HG02610 (cell line): Measurements from ENCODE around the gene ARHGEF3.
A peak's percentile ranks its signal among the peaks of the same experiment; 100 is the strongest.
"Not testable (repeated sequence)": the region's sequence is repeated elsewhere in the genome, so short reads cannot be mapped to it uniquely, and the experiment has no call there.

Source experiments
- ATAC-seq: cut with Tn5 transposase; IDR thresholded peaks from one replicate; pipeline ENCODE4 v1.9.1; 2021; ENCODE audit warnings: mild to moderate bottlenecking, moderate library complexity; ENCODE audit not compliant: unreplicated experiment

ARHGEF3 gene

GRCh38 chr3:56773986-56774385 is 27.8 kb downstream of the ARHGEF3 start:
- no peak for ATAC-seq

DNA sequence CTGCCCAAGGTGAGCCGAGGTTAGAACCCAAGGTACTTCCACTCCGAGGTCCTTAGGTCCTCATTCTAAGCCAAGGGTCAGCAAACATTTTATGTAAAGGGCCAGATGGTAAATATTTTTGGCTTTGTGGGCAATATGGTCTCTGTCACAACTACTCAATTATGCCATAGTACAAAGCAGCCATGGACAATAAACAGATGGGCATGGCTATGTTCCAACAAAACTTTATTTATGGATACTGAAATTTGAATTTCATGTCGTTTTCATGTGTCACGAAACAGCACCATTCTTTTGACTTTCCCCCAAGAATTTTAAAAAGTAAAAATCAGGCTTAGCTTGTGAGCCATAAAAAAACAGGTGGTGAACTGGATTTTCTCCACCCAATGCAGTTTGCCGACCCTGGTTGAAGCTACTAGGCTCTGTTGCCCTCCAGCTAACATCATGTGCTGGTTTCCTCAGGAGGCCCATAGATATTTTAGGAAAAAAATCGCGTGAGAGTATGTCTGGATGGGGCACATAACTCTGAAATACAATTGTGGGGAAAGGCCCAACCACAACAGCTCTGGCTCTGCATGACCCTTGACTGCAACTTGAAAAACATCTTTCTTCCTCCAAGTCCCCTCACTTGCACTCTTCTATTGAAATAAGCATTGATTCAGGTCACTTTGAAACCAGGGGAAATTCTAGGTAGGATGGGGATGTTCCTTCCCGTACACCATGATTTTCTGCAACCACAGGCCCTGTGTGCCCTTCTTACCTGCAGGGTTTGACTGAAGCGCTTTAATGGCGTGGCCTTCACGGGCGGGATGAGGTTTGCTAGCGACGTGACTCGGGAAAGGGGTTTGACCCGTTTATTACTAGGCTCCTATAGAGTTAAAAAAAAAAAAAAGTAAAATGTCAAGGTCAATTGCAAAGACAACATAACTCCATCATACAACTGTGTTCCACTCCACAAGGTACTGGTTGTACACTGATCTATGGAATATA is 28.5 kb downstream of the ARHGEF3 start:
- no peak for ATAC-seq

DNA sequence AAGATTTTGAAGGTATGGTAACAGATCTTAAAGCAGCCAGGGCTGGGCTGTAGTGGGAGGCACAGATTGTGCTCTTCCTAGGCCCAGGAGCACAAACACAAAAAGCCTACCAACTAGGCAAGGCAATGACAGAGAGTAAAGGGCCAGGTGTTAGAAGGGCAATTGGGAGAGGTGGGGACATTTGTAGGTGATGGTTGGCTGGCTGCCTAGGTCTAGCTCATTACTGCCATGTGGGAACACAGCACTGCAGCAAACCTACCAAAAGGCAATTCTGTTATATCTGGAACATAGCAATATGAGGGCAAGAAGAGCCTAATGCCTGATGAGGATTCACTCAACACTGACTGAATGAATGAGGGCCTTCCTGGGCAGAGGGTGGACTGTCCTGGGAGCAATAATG is 30.4 kb downstream of the ARHGEF3 start:
- ATAC-seq, result no peak

DNA sequence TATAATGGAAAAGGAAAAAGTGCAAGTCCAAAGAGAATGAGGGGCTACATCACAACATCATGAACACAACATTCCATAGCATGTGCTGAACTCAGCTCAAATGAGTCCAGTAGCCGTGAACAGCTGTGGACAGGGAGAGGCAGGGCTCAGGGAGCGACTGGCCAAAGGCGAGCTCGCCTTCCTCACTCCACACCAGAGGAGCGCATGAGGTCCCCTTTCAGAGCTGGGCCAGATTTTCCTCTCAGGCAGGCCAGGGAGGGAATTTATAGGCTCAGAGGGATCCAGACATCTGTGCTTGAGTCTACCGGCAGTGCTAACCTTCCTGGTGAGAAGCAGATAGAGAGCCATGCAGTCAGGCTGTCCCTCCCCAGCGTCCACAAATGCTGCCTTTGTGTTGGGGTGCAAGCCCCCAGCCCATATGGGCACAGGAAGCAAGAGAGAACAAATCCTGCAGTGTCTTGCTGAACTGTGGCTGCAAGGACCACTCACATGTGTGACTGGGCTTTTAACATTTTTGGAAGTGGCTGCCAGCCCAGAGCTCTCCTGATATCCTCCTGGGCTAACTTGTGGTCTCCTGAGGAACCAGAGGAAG is 32.5 kb downstream of the ARHGEF3 start:
- no peak for ATAC-seq

DNA sequence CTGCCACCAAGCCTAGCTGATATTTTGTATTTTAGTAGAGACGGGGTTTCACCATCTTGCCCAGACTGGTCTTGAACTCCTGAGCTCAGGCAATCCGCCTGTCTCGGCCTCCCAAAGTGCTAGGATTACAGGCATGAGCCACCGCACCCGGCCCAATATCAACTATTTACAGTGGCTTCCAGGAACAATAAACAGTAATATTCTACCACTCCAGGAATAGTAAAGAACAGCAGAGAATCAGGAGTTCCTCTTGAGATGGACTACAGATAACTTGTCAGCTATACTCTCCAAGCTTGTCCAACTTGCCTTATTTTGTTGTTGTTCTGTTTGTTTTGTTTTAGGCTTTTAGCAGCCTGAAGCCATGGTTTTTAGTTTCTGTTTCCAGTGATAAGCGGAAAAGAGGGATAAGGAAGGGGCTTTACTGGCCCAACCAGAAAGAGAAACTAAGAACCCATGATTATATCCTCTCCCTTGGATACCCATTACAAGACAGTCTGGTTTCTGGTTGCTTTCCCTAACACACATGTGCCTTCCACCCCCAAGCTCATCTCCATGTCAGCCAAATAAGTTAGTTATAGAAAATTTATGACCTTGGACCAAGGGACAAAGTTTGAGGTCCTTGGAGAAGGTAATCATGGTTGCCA is 36.7 kb downstream of the ARHGEF3 start:
- ATAC-seq, result no peak

GRCh38 chr3:56764184-56764583 is 37.6 kb downstream of the ARHGEF3 start:
- ATAC-seq, result no peak

GRCh38 chr3:56763233-56763632 is 38.5 kb downstream of the ARHGEF3 start:
- ATAC-seq, result no peak

DNA sequence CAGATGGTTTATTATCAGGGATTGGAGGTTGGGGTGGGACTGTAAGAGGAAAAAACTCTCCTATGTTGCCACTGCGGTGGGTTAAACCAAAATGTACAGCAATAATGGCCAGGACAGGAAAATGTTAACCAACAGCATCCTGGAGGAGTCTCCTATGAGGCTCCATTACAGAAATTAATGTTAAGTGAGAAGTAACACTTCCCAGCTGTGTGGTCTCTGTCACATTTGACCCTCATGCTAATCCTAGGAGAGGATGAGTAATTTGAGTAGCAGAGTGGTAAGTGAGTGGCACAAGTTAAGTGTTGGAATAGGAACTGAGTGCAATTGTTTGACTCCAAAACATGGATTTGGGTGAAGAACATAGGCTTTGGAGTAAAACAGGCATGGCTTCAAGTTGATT is 39.0 kb downstream of the ARHGEF3 start:
- ATAC-seq, result no peak

DNA sequence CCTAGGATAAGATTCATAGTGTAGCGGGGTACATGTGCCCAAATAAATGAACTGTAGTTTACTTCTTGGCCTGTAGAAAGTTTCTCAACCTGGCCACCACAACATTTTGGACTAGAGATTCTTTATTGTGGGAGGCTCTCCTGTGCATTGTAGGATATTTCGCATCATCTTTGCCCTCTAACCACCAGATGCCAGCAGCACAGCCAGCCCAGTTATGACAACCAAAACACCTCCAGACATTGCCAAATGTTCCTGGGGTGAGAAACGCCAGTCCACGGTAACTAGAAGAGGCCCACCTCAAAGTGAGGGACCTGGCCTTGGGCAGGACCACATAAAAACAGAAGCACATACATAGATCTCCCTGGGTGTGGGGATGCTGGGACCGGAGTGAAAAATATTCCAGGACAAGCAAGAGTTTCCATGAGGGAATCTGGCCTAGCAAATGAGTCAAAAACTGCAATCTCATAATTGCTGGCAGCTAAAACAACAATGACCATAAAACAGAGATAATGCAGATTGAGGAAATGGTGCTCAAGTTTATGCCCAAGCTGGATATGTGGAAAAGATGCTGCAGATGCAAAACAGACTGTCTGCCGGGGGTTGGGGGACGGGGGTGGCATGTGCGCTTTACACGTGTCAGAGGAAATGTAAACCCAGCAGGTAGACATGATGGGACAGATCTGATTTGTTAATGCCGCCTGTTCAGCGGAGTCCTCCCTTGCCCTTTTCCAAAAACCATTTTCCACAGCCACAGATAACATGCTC is 39.7 kb downstream of the ARHGEF3 start:
- ATAC-seq, result no peak

DNA sequence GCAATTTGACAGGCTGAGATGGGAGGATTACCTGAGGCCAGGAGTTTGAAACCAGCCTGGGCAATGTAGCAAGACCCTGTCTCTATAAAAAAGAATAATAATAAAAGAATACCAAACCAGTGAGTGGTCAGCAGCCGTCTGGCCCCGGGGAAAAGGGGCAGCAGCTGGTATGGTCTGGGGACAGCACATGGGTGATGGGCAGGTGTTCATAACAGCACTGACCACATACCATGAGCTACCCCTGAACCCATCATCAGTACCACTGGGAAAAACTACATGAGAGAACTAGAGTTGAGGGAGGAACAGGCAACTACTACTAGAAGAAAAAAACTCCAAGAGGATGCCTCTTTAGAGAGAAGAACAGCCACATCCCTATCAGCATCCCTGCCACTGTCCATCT is 40.7 kb downstream of the ARHGEF3 start:
- no peak for ATAC-seq

- ATAC-seq, result no peak
These were observed 42.2 kb downstream of the ARHGEF3 start for GRCh38 chr3:56759532-56759931.

DNA sequence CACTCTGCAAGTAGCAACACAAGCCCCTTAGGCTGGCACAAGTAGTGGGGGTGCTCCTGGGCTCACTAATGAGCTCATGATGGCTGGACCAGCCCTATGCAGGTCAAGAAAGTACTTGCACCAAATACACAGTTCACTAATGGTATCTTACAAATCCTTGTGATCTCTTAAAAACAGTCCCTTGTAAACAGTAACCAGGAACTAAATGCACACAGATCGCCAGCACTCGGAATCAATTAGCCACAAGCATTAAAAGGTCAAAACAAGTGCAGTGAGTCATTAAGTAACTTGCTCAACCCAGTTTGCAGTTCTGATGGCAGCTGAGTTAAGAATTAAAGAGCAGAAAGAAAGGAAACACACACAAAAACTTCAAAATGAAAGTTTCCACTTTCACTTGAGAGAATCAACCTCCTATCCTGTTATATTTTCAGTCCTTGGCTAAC is 43.2 kb downstream of the ARHGEF3 start:
- ATAC-seq, result peak; percentile 82

DNA sequence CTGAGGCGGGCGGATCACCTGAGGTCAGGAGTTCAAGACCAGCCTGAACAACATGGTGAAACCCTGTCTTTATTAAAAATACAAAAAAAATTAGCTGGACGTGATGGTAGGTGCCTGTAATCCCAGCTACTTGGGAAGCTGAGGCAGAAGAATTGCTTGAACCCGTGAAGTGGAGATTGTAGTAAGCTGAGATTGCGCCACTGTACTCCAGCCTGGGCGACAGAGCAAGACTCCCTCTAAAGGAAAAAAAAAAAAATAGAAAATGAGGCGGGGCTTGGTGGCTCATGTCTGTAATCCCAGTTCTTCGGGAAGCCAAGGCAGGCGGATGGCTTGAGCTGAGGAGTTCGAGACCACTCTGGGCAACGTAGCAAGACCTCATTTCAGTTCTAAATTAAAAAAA is 43.7 kb downstream of the ARHGEF3 start:
- not testable (repeated sequence) for ATAC-seq

DNA sequence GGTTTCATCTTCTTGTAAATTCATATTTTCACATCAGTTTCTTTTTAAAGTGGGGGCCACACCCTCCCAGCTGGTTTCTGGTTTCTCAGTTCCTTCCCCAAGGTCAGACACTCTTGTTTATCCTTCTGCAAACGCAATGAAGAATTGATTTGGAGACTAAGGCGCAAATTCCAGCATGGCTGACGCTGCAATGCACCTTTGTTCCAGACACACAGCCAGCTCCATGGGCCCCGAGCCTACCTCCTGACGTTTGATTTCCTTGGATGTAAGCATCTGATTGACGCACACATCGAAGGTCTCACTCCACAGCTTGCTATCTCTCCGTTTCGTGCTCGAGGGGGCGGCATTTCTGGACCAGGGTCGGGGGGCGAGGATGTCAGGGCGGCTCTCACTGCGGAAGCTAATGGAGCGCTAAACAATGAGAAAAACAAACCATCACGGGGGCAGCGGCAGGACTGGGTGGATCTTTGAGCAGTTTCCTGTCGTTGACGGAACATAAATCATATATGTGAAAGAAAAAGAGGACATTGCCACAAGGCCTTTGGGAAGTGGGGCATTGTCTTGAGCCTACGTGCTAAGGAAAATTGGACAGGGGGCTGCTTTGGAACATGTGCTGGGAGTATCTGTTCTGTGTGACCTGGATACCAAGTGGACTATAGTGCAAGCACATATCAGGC is 46.9 kb downstream of the ARHGEF3 start:
- ATAC-seq, result no peak

DNA sequence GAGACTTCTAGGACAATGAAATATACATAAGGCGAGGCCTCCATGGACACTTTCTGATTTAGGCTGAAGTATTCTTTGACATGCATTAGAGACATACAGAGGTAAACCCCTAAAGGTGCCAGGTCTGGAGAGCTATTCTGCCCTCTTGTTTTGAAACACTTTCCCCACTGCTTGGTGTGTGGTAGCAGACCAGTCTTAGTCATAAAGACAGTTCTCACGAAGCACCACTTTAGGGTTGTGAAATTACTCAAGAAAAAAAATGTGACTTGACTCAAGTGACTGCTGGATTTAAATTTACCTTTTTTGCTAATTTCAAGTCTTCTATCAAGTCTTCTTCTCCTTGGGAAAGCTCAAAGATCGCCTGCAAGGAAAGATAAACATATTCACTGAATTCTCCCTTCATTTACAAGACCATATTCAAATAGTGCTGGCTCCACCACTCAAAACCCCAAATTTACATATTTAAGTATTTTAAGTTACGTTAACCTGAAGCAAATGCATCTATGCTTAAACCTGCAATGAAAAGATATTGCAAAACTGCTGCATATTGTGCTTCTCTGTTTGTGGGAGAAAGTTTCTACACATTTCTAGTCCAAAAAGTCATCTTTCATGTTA is 48.4 kb downstream of the ARHGEF3 start:
- peak; percentile 97 for ATAC-seq

- no peak for ATAC-seq
These were observed 50.6 kb downstream of the ARHGEF3 start for GRCh38 chr3:56751056-56751707.

DNA sequence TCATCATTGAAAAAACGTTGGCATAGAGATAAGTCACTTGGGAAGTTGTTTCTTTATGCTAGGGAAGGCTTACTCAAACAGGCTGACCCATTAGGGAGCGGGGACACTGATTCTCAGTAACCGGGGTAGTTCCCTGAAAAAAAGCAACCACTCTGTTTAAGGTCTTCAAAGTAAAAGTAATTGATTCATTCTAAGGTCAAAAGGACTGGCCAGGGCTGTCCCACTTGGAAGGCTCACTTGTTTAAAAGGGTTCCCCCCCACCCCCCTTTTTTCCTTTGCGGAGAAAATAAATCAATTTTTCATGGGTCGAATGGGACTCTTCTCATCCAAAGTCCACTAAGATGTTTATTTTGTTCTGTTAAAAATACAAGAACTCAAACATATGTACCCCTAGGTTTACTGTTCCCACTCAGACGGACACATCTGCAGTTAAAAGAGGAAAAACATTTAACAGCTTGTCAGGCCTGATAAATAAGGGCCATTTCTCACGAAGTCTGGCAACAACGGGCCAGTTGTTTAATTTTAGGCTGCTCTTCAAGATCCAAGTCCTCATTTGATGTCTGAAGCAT is 53.0 kb downstream of the ARHGEF3 start:
- ATAC-seq, result no peak

DNA sequence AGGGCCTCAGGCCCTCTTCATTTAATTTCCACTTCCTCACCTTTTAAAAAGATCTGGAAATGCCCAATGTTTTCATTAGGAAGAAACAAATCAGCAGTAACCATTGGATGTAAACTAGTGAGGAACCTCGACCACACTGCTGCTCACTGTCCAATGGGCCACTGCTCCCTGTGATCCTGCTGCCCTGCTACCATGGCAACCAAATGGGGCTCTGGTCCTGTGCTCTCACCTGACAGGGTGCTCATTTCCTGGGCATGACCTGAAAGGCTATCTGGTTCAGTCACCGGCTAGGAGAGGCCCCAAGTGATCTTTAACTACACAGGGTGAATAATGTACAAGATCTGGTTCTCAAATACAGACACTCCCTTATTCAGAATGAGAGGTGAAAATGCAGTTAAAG is 54.6 kb downstream of the ARHGEF3 start:
- no peak for ATAC-seq

DNA sequence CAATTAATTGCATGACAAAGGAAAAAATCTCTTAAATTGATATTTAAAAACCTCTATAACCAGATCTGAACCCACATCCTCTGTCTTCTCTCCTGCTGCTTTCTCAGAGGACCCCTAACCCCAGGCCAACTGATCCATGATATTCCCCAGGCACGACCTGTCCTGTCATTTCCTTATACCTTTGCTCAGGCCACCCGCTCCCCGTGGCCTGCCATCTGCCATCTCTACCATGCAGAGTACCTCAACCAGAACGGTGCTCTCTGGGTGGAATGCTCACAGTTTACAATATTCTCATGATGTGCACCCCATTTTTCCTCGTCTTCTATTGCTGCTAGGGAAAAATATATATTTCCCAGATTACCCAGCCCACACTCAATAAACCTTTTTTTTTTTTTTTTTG is 57.7 kb downstream of the ARHGEF3 start:
- ATAC-seq, result no peak
